GM23338 (cell line): ENCODE results near the gene SAMD4A. TPM values are rescaled to one million over a fixed set of nuclear protein-coding genes. Genes with fewer than 3 reads are reported as not detected.

Experiments used
- CREB1 ChIP-seq: fragments of 250-450 bp; sonication (Bioruptor Pico); IDR thresholded peaks from 2 replicates; pipeline ENCODE4 v1.5.0; 2020; ENCODE audit warnings: low read depth, mild to moderate bottlenecking, moderate library complexity
- CTCF ChIP-seq, 2 experiments: fragments of 200-600 bp in 1 of 2; sonication (generic) in 1 of 2; conservative IDR thresholded peaks; 2 replicates each; pipeline versions ENCODE4 v1.5.1 to v1.6.1; 2016 to 2017; ENCODE audit warnings: antibody characterized with exemption in 2 of 2, low read depth in 2 of 2, mild to moderate bottlenecking in 2 of 2, moderate library complexity in 1 of 2
- EZH2 ChIP-seq: fragments of 200-600 bp; sonication (generic); IDR thresholded peaks from one replicate; pipeline ENCODE4 v1.8.0; 2017; ENCODE audit warnings: antibody characterized with exemption, mild to moderate bottlenecking, low read depth; ENCODE audit not compliant: unreplicated experiment
- EZH2phosphoT487 ChIP-seq: fragments of 200-600 bp; sonication (generic); IDR thresholded peaks from one replicate; pipeline ENCODE4 v1.8.1; 2018; ENCODE audit warnings: antibody characterized with exemption; ENCODE audit not compliant: unreplicated experiment
- JUNB ChIP-seq: IDR thresholded peaks from one replicate; pipeline ENCODE4 v1.6.1; 2016; ENCODE audit warnings: antibody characterized with exemption; ENCODE audit not compliant: unreplicated experiment
- ZNF114 ChIP-seq: fragments of 250-450 bp; sonication (Bioruptor Pico); IDR thresholded peaks from 2 replicates; pipeline ENCODE4 v1.5.0; 2020; ENCODE audit warnings: mild to moderate bottlenecking, moderate library complexity
- ZNF331 ChIP-seq: fragments of 250-450 bp; sonication (Bioruptor Pico); IDR thresholded peaks from 2 replicates; pipeline ENCODE4 v1.5.0; 2020; ENCODE audit warnings: low read depth, mild to moderate bottlenecking, moderate library complexity
- ZNF462 ChIP-seq: fragments of 250-450 bp; sonication (Bioruptor Pico); IDR thresholded peaks from 2 replicates; pipeline ENCODE4 v1.5.0; 2020; ENCODE audit warnings: mild to moderate bottlenecking, moderate library complexity
- polyA plus RNA-seq: library from polyadenylated mRNA; unstranded; fragments of >200 nt; fragmentation: Nextera tagmentation; extraction: Ambion mirVana; gene quantifications from 2 replicates; pipeline ENCODE4 v1.2.1, GENCODE V29; 2016
- total RNA-seq: library from RNA; depleted of rRNA; stranded (reverse); fragments of >200 nt; shearing (Covaris generic); gene quantifications from 2 replicates; pipeline ENCODE4 v1.2.3, GENCODE V29; 2014

Gene SAMD4A
- total and polyA plus RNA-seq, 2 experiments from 2014 or later: 1.6 to 6.9 TPM

GRCh38 chr14:54808326-54809161, 241.6 kb downstream of the SAMD4A start (continued):
- no peak for TF ChIP-seq ZNF462 (CRISPR knock-in tag)
- no peak for TF ChIP-seq ZNF331
- no peak for TF ChIP-seq JUNB
- no peak for TF ChIP-seq ZNF114 (CRISPR knock-in tag)
- TF ChIP-seq CREB1 (CRISPR knock-in tag): no peak
- no peak for TF ChIP-seq EZH2phosphoT487
- TF ChIP-seq CTCF (conservative IDR thresholded peaks at IDR 0.05; ENCODE audit: low read depth in 2 of 2): no peak
- TF ChIP-seq EZH2: no peak
